ENCODE results near the gene RGS6.

The RGS6 gene

DNA sequence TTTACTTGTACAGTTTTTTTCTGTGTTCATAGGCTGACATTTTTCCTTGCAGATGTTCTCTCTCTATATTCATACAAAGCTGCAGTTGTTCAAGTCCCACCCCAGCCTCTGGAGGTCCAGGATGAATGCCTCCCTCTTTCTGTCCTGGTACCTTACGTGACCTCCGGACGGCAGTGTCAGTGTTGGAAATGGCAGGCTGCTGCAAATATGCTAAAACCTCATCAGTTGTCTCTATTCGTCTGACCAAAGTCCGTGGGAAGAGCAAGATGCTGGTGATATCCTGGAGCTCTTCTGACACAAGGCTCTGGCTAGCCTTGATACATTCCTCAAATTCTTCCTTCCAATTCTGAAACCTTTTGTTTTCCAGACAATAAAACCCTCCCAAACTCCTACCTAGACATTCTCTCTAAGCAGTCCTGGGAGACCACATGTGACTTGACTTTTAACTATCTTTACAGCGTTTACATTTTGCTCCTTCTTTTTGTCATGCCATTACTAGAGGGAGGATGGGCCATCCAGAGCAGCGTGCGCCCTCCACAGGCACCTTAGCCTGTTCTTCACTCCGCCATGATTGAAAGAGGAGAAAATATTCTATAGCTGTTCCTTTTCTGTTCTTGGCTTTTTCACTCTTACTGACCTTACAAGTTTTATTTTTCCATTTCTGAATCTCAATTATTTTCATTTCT is 143.6 kb downstream of the RGS6 start:
- no peak for DNase-seq (ENCODE audit: low read depth, low spot score)

GRCh38 chr14:72081137-72081536 is 148.9 kb downstream of the RGS6 start:
- DNase-seq (ENCODE audit: low read depth, low spot score): no peak

- DNase-seq (ENCODE audit: low read depth, low spot score): no peak
Measured at GRCh38 chr14:72084935-72085334, 152.7 kb downstream of the RGS6 start.

GRCh38 chr14:72089625-72090024 is 157.4 kb downstream of the RGS6 start:
- DNase-seq (ENCODE audit: low read depth, low spot score): no peak

DNA sequence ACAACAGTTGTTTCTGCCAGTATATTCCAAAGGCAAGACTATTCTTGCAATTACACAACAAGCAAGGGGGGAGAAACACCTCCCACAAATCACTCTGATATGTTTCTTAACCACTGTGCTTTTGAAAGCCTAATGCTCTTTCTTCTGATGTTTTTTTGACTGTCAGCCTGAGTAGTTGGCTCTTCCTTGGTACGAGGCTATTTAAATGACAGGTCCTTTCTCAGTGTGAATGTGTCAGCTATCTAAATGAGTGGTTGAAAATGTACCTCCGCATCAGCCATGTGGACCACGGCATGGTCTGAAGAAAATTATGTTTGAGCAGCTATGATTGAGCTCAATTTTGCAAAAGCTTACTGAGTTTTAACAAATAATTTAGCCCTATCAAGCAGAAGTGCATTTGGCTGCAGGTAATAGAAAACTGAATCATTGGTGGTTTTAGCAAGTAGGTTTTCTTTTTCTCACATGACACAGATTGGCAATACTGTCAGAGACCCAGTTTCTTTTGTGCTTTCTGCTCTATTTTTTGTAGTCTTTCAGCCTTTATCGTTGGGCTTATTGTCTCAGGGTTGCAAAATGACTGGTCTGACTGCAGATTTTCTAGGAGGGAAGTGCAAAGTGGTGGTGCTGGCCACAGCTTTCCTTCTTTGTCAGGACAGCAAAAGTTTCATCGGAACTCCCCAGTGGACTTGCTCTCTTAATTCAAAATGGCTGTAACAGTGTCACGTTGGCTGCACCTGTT is 162.8 kb downstream of the RGS6 start:
- DNase-seq (ENCODE audit: low read depth, low spot score): no peak

- no peak for DNase-seq (ENCODE audit: low read depth, low spot score)
Measured at GRCh38 chr14:72097173-72097783, 165.0 kb downstream of the RGS6 start.

DNA sequence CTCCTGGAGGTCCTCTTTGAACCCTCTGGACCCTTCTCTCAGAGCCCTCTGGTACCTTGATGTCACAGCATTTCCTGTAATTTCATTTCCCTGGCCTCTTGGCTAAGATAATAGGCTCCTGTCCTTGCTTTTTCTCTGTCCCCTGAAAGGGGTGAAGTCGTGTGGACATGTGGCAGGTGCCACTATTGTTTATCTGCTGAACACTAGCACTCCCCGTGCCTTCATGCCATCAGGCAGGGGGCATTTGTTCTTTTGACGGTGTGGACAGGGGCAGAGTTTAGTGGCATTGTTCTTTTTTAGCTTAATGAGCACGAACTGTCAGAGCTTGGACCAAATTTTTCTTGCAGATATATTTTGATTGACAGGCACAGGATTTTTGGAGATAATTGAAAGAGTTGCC is 166.0 kb downstream of the RGS6 start:
- no peak for DNase-seq (ENCODE audit: low read depth, low spot score)

- no peak for DNase-seq (ENCODE audit: low read depth, low spot score)
Measured at GRCh38 chr14:72099566-72099965, 167.3 kb downstream of the RGS6 start.

GRCh38 chr14:72104011-72104613 is 171.9 kb downstream of the RGS6 start:
- DNase-seq (ENCODE audit: low read depth, low spot score): no peak

DNA sequence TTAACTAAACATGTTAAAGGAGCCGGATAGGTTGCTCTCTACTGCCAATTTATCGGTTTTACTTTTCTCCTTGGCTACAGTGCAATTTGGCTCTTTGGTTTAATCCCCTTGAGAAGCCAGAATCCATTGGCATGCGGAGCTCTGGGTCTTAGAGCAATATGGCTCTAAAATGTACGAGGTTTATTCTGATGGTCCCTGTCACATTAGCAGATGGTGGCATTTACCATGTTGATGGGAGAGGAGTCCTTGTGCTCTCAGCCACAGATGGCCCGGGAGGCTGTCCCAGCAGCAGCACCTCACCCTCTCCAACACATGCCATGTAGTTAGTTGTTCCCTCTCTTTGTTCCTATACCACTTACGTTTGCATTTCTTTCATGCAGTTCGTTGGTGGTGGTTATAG is 179.7 kb downstream of the RGS6 start:
- no peak for DNase-seq (ENCODE audit: low read depth, low spot score)

- no peak for DNase-seq (ENCODE audit: low read depth, low spot score)
Measured at GRCh38 chr14:72118841-72119240, 186.6 kb downstream of the RGS6 start.

DNA sequence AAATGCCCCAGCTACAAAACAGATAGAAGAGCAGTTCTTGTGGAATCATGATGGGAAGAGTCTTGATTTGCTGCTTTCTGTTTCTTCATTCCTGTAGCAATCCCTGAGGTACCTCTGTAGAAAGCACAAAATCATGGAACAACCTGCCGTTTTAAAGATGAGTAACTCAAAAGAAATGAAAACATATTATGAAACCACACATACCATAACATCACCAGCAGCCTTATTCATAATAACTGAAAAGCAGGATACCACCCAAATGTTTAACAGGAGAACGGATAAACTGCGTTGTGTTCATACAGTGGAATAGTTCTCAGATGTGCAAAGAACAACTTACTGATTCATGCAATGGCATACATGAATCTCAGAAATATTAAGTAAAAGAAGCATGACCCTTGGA is 188.1 kb downstream of the RGS6 start:
- DNase-seq (ENCODE audit: low read depth, low spot score): no peak

DNA sequence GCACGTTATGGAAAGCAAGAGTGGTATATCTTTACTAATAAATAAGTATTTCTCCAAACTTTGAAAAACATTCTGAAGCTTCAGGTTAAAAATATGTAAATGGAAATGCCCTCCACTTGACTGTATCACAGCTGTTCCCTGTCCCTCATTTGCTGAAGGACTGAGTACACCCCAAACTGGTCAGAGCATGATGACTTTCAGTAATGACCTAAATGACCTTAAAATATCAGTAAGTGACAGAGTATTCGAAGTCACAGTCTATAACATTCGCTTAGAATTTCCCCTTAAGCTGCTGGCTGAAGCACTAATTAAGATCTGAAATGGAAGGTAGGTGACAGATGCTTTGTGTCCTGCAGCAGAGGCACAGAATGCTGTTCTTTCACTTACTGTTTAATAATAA is 191.5 kb downstream of the RGS6 start:
- no peak for DNase-seq (ENCODE audit: low read depth, low spot score)

- no peak for DNase-seq (ENCODE audit: low read depth, low spot score)
Measured at GRCh38 chr14:72124171-72124570, 191.9 kb downstream of the RGS6 start.

DNA sequence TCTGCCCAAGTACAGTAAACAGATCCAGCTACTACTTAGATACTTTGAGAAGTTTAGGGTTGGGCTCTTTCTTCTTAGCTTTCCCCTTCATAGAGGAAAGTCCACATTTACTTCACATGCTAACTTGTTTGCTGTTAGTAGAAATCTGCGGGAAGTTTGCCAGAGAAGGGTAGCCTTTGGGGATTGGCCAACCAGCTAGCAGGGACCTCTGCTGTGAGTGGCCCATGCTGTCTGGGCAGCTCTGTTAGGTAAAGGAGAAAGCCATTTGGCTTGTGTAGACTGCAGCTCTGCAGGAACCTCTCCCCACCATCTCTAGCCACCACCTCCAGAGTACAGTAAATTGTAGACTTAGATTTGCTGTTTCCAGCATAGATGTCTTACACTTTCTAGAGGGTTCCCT is 193.9 kb downstream of the RGS6 start:
- DNase-seq (ENCODE audit: low read depth, low spot score): no peak

GRCh38 chr14:72126561-72126960 is 194.3 kb downstream of the RGS6 start:
- no peak for DNase-seq (ENCODE audit: low read depth, low spot score)

GRCh38 chr14:72128629-72129028 is 196.4 kb downstream of the RGS6 start:
- DNase-seq (ENCODE audit: low read depth, low spot score): no peak

GRCh38 chr14:72129291-72129690 is 197.1 kb downstream of the RGS6 start:
- DNase-seq (ENCODE audit: low read depth, low spot score): no peak

GRCh38 chr14:72141084-72141483 is 208.9 kb downstream of the RGS6 start:
- no peak for DNase-seq (ENCODE audit: low read depth, low spot score)

GRCh38 chr14:72142328-72142727 is 210.1 kb downstream of the RGS6 start:
- no peak for DNase-seq (ENCODE audit: low read depth, low spot score)

DNA sequence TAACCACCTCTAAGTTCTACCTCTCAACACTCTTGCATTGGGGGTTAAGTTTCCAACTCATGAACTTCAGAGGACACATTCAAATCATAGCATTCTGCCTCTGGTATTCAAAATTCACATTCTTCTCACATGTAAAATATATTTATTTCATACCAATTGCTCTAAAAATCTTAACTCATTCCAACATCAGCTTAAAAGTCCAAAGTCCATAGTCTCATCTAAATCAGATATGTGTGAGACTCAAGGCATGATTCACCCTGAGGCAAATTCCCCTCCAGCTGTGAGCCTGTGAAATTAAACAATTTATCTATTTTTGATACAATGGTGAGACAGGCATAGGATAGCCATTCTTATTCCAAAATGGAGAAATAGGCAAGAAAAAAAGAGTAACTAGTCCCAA is 214.0 kb downstream of the RGS6 start:
- DNase-seq (ENCODE audit: low read depth, low spot score): no peak

DNA sequence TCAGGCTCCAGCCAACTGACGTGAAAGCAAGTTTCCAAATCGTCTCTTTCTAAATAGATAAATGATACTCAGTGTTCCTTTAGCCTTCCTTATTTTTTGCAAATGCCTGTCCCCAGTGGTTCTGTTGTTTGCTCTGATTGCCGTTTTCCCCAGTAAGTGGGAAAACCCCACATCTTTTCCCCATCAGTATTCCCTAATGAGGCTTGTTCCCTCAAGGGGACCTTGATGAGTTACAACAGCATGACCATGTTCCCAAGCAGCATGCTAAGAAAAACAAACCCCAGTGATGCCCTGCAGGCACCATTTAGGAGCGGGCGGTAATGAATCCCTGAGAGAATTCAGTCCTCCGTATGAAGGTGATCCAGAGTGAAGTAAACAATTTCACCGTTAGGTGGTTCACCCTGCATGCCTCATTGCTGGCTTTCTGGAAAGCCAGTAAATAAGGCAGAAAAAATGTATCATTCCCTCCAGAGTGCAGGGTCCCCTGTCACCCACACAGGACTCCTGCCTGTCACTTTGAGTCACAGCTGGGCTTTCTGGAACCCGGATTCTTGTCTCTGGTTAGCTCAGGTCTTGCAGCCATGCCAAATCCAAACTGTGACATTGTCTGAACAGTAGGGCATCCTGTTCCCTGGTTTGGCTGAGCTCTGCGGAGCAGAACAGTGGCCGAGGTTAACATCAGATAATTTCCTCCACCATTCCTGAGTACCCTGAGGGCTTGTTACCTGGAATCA is 222.6 kb downstream of the RGS6 start:
- DNase-seq (ENCODE audit: low read depth, low spot score): no peak
